Vagina (tissue), 2 donors: ENCODE measurements around the gene RPL32. TPM values are rescaled to one million over a fixed set of nuclear protein-coding genes. Genes with fewer than 3 reads are reported as not detected.
"Not testable (repeated sequence)": the region's sequence is repeated elsewhere in the genome, so short reads cannot be mapped to it uniquely, and the experiment has no call there.

Experiments
- DNase-seq, 2 donors: peaks; one replicate each; pipeline ENCODE4 v3.0.0-alpha.2; 2017; ENCODE audit errors: extremely low spot score in 2 of 2
- H3K27ac ChIP-seq: fragments of 200-600 bp; sonication (generic); one replicate; pipeline ENCODE4 v1.5.1; 2019
- H3K27me3 ChIP-seq: fragments of 200-600 bp; sonication (generic); one replicate; pipeline ENCODE4 v1.5.1; 2019
- H3K36me3 ChIP-seq, 2 donors: fragments of 200-600 bp; sonication (generic); one replicate each; pipeline ENCODE4 v1.5.1; 2017 to 2019
- H3K4me1 ChIP-seq: fragments of 200-600 bp; sonication (generic); one replicate; pipeline ENCODE4 v1.5.1; 2019
- H3K4me3 ChIP-seq, 2 donors: fragments of 200-600 bp; sonication (generic); 1 replicate in 1 of 2; 2 replicates in 1 of 2; pipeline ENCODE4 v1.5.1; 2016 to 2019
- H3K9me3 ChIP-seq: fragments of 200-600 bp; sonication (generic); one replicate; pipeline ENCODE4 v1.5.1; 2019
- POLR2A ChIP-seq, 2 donors: fragments of 450-650 bp; IDR thresholded peaks; one replicate each; pipeline ENCODE4 v1.6.1; 2017; ENCODE audit warnings: antibody characterized with exemption in 2 of 2, mild to moderate bottlenecking in 2 of 2, moderate library complexity in 2 of 2
- POLR2AphosphoS5 ChIP-seq, 2 donors: sonication (generic); formaldehyde crosslinking; IDR thresholded peaks; one replicate each; pipeline ENCODE4 v1.9.0; 2017; ENCODE audit warnings: antibody characterized with exemption in 2 of 2, mild to moderate bottlenecking in 2 of 2, low read depth in 1 of 2; ENCODE audit not compliant: insufficient read depth in 1 of 2
- intact Hi-C: fragments of 100-400 bp; cut with DNase I; formaldehyde crosslinking; loops from one replicate; pipeline ENCODE4 v1.15.1; 2023
- small RNA-seq: library from RNA; depleted of rRNA; stranded (forward); fragments of <200 nt; gene quantifications from one replicate; pipeline ENCODE3, GENCODE V24; 2016
- total RNA-seq: library from RNA; depleted of rRNA; stranded (reverse); fragments of >200 nt; gene quantifications from one replicate; pipeline ENCODE4 v1.2.3, GENCODE V29; 2016
- TF ChIP-seq, protein P1 (sequence below), 3 experiments: fragments of 450-650 bp in 2 of 3; fragments of 200-600 bp in 1 of 3; sonication (generic) in 1 of 3; IDR thresholded peaks; one replicate each; pipeline ENCODE4 v1.5.1; 2017 to 2019; ENCODE audit warnings: antibody characterized with exemption in 3 of 3, mild to moderate bottlenecking in 2 of 3, moderate library complexity in 2 of 3

RPL32 gene
- total RNA-seq, 1 donor from 2014 or later = 2,085 TPM

DNA sequence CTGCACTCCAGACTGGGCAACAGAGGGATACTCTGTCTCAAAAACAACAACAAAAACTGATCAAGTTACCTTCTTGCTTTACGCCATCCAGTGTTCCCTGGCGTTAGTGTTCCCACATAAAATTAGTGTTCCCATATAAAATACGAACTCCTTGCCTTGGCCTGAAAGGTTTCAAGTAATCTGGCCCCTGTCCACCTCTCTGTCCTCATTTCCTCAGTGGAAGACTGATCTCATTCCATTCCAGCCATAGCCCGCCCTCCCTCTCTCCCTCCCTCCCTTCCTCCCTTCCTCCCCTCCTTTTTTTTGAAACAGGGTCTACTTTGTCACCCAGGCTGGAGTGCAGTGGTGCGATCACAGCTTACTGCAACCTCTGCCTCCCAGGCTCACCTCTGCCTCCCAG lies 47.7 kb downstream of the RPL32 start:
- intact Hi-C loops = no loop called here
- Histone ChIP-seq H3K27me3 (no peaks in the 10 kb centered on the region), H3K4me1 (peaks cover 13% of the 10 kb centered on the region), H3K36me3 (no peaks in the 10 kb centered on the region), H3K27ac (no peak overlapping the region), H3K4me3 (no peak overlapping the region), H3K9me3 (no peaks in the 10 kb centered on the region)
- TF ChIP-seq POLR2AphosphoS5 (IDR thresholded peaks at IDR 0.05; ENCODE audit: insufficient read depth in 1 of 2, low read depth in 1 of 2) = no peak
- no peak for TF ChIP-seq POLR2A (IDR thresholded peaks at IDR 0.05)
- TF ChIP-seq, protein P1, sequence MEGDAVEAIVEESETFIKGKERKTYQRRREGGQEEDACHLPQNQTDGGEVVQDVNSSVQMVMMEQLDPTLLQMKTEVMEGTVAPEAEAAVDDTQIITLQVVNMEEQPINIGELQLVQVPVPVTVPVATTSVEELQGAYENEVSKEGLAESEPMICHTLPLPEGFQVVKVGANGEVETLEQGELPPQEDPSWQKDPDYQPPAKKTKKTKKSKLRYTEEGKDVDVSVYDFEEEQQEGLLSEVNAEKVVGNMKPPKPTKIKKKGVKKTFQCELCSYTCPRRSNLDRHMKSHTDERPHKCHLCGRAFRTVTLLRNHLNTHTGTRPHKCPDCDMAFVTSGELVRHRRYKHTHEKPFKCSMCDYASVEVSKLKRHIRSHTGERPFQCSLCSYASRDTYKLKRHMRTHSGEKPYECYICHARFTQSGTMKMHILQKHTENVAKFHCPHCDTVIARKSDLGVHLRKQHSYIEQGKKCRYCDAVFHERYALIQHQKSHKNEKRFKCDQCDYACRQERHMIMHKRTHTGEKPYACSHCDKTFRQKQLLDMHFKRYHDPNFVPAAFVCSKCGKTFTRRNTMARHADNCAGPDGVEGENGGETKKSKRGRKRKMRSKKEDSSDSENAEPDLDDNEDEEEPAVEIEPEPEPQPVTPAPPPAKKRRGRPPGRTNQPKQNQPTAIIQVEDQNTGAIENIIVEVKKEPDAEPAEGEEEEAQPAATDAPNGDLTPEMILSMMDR (IDR thresholded peaks at IDR 0.05) = no peak
- DNase-seq = no peak

DNA sequence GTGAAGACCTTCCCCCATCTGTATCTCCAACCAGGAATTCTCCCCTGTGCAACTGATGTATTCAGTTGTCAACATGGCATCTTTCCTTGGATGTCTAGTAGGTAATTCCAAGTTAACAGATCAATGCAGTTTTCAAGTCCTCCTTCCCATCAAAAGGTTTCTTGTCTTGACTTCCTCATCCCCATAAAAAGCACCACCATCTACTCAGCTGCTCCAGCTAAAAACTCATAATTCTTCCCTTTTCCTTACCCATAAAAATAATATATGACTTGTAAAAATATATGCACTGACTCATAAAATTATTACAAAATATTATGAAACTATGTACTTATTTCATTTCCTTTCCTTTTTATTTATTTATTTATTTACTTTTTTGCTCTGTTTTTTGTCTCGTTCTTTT lies 49.9 kb downstream of the RPL32 start:
- H3K9me3 ChIP-seq = no peaks in the 10 kb centered on the region
- H3K4me3 ChIP-seq = no peak overlapping the region
- no peaks in the 10 kb centered on the region for H3K36me3 ChIP-seq
- TF ChIP-seq, protein P1 (IDR thresholded peaks at IDR 0.05) = no peak
- TF ChIP-seq POLR2AphosphoS5 (IDR thresholded peaks at IDR 0.05; ENCODE audit: insufficient read depth in 1 of 2, low read depth in 1 of 2) (no peak), POLR2A (IDR thresholded peaks at IDR 0.05) (no peak)
- intact Hi-C loops = no loop called here
- H3K27ac ChIP-seq = no peak overlapping the region
- DNase-seq = no peak
- no peaks in the 10 kb centered on the region for H3K27me3 ChIP-seq
- peaks cover 6% of the 10 kb centered on the region for H3K4me1 ChIP-seq

DNA sequence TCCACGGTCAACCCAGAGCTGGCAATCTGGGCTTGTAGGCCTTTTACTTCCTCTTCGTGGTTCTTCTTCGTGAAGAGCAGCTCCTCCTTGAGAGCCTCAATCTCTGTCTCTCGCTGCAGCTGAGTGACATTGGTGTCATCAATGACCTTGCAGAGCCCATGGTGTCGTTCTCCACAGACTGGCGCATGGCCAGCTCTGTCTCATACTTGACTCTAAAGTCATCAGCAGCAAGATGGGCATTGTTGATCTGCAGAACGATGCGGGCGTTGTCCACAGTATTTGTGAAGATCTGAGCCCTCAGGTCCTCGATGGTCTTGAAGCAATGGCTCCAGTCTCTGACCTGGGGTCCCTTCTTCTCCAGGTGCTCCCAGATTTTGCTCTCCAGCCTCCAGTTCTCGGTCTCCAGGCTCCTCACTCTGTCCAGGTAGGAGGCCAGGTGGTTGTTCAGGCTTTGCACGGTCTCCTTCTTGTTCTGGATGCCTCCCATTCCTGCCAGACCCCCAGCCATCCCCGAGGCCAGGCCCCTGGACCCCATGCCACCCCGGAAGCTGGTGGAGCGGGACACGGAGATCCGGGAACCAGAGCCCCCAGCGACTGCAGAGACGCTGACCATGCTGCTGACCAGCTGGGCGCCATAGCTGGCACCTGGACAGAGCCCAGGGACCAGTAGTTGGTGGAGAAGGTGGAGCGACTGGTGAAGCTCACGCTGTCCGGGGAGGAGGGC lies 53.2 kb downstream of the RPL32 start:
- H3K27me3 ChIP-seq, H3K4me3 ChIP-seq, intact Hi-C loops, H3K4me1 ChIP-seq, DNase-seq, H3K27ac ChIP-seq, H3K36me3 ChIP-seq, H3K9me3 ChIP-seq: not testable (repeated sequence)

- H3K4me1 ChIP-seq, H3K36me3 ChIP-seq, H3K9me3 ChIP-seq, H3K4me3 ChIP-seq, H3K27me3 ChIP-seq, intact Hi-C loops, DNase-seq, H3K27ac ChIP-seq: not testable (repeated sequence)
- TF ChIP-seq, protein P1 (IDR thresholded peaks at IDR 0.05) = peak in 1 of 3 experiments; percentile 17
Measured at GRCh38 chr3:12787346-12787745, 54.0 kb downstream of the RPL32 start.

- TF ChIP-seq, protein P1 (IDR thresholded peaks at IDR 0.05) = no peak
- TF ChIP-seq POLR2A (IDR thresholded peaks at IDR 0.05) (no peak), POLR2AphosphoS5 (IDR thresholded peaks at IDR 0.05; ENCODE audit: insufficient read depth in 1 of 2, low read depth in 1 of 2) (no peak)
- Histone ChIP-seq H3K4me3 (no peak overlapping the region), H3K27ac (no peak overlapping the region), H3K4me1 (no peaks in the 10 kb centered on the region), H3K9me3 (no peaks in the 10 kb centered on the region), H3K36me3 (no peaks in the 10 kb centered on the region), H3K27me3 (no peaks in the 10 kb centered on the region)
- intact Hi-C loops = no loop called here
- DNase-seq = no peak
Measured at GRCh38 chr3:12785096-12785495, 56.3 kb downstream of the RPL32 start.

Small RNA genes lying within 50 kb of the gene (small RNA-seq; reads per million reads assigned to genes)
- not detected for gene AC034198.1

Other genes starting within 250 kb of the RPL32 start
- gene RAF1, start 177.4 kb downstream of the RPL32 start, total RNA-seq = 89.6 TPM
- 31.7 TPM for gene TMEM40, start 82.3 kb downstream of the RPL32 start, total RNA-seq
- gene CAND2, start 44.9 kb downstream of the RPL32 start, total RNA-seq = 12.5 TPM
- 34.9 TPM for gene IQSEC1, start 231.9 kb upstream of the RPL32 start, total RNA-seq